Body of pancreas (tissue), 4 donors: ENCODE data around the gene MRPL49.

Experiments
- POLR2A ChIP-seq, 3 donors: fragments of 450-650 bp; IDR thresholded peaks; one replicate each; pipeline ENCODE4 v1.6.1; 2016; ENCODE audit warnings: antibody characterized with exemption in 3 of 3, mild to moderate bottlenecking in 2 of 3
- TF ChIP-seq, protein P1 (sequence below), 7 experiments: fragments of 450-650 bp in 4 of 7; fragments of 200-600 bp in 3 of 7; sonication (generic) in 3 of 7; IDR thresholded peaks; one replicate each; pipeline ENCODE4 v1.5.1; 2016 to 2019; ENCODE audit warnings: antibody characterized with exemption in 7 of 7

DNA sequence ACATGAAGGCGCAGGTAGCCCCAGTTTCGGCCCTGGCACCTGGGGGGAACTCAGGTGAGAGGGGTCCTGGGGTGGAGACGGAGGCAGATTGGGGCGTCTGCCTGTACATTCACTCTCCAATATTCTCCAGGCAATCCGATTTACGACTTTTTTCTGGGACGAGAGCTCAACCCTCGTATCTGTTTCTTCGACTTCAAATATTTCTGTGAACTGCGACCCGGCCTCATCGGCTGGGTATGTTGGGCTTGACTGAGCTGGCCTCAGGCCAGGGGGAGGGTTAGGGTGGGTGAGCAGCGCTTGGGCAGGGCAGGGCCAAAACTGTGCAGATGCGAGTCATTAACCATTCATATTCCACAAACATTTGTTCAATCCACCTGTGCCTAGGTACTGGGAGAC, 8.8 kb upstream of the MRPL49 start:
- TF ChIP-seq, protein P1, sequence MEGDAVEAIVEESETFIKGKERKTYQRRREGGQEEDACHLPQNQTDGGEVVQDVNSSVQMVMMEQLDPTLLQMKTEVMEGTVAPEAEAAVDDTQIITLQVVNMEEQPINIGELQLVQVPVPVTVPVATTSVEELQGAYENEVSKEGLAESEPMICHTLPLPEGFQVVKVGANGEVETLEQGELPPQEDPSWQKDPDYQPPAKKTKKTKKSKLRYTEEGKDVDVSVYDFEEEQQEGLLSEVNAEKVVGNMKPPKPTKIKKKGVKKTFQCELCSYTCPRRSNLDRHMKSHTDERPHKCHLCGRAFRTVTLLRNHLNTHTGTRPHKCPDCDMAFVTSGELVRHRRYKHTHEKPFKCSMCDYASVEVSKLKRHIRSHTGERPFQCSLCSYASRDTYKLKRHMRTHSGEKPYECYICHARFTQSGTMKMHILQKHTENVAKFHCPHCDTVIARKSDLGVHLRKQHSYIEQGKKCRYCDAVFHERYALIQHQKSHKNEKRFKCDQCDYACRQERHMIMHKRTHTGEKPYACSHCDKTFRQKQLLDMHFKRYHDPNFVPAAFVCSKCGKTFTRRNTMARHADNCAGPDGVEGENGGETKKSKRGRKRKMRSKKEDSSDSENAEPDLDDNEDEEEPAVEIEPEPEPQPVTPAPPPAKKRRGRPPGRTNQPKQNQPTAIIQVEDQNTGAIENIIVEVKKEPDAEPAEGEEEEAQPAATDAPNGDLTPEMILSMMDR (IDR thresholded peaks at IDR 0.05): no peak
- no peak for TF ChIP-seq POLR2A (IDR thresholded peaks at IDR 0.05)
